ENCODE measurements around the gene RAMP3.

The RAMP3 gene

GRCh38 chr7:45138433-45139267 is 18.9 kb upstream of the RAMP3 start:
- no peak for TF ChIP-seq ZBTB7A (IDR thresholded peaks at IDR 0.05; ENCODE audit: low read depth)
- TF ChIP-seq EP300 (IDR thresholded peaks at IDR 0.05; ENCODE audit: borderline replicate concordance), result no peak
- no peak for TF ChIP-seq CEBPB (IDR thresholded peaks at IDR 0.05)
- no peak for TF ChIP-seq TAF1 (IDR thresholded peaks at IDR 0.05; ENCODE audit: low read depth)
- TF ChIP-seq RAD21 (IDR thresholded peaks at IDR 0.05; ENCODE audit: low read depth), result no peak
- no peak for TF ChIP-seq TCF12 (IDR thresholded peaks at IDR 0.05; ENCODE audit: low read depth)
- TF ChIP-seq YY1 (IDR thresholded peaks at IDR 0.05; ENCODE audit: low read depth), result no peak
- TF ChIP-seq EGR1 (IDR thresholded peaks at IDR 0.05), result no peak
- no peak for TF ChIP-seq MAX (IDR thresholded peaks at IDR 0.05)
- no peak for TF ChIP-seq NFIC (IDR thresholded peaks at IDR 0.05)
- no peak for TF ChIP-seq REST (IDR thresholded peaks at IDR 0.05; ENCODE audit: low read depth)
- no peak for TF ChIP-seq USF1 (IDR thresholded peaks at IDR 0.05)
- TF ChIP-seq CREB1 (IDR thresholded peaks at IDR 0.05; ENCODE audit: low read depth), result no peak
- TF ChIP-seq FOXM1 (IDR thresholded peaks at IDR 0.05; ENCODE audit: borderline replicate concordance, low read depth), result no peak
- no peak for TF ChIP-seq TEAD4 (IDR thresholded peaks at IDR 0.05)

- TF ChIP-seq REST (IDR thresholded peaks at IDR 0.05; ENCODE audit: low read depth), result no peak
- TF ChIP-seq TEAD4 (IDR thresholded peaks at IDR 0.05), result no peak
- TF ChIP-seq ZBTB7A (IDR thresholded peaks at IDR 0.05; ENCODE audit: low read depth), result no peak
- TF ChIP-seq RAD21 (IDR thresholded peaks at IDR 0.05; ENCODE audit: low read depth), result no peak
- no peak for TF ChIP-seq EGR1 (IDR thresholded peaks at IDR 0.05)
- TF ChIP-seq YY1 (IDR thresholded peaks at IDR 0.05; ENCODE audit: low read depth), result no peak
- no peak for TF ChIP-seq FOXM1 (IDR thresholded peaks at IDR 0.05; ENCODE audit: borderline replicate concordance, low read depth)
- TF ChIP-seq NFIC (IDR thresholded peaks at IDR 0.05), result no peak
- TF ChIP-seq EP300 (IDR thresholded peaks at IDR 0.05; ENCODE audit: borderline replicate concordance), result no peak
- no peak for TF ChIP-seq TAF1 (IDR thresholded peaks at IDR 0.05; ENCODE audit: low read depth)
- no peak for TF ChIP-seq CEBPB (IDR thresholded peaks at IDR 0.05)
- TF ChIP-seq TCF12 (IDR thresholded peaks at IDR 0.05; ENCODE audit: low read depth), result no peak
- TF ChIP-seq MAX (IDR thresholded peaks at IDR 0.05), result no peak
- TF ChIP-seq CREB1 (IDR thresholded peaks at IDR 0.05; ENCODE audit: low read depth), result no peak
- TF ChIP-seq USF1 (IDR thresholded peaks at IDR 0.05), result no peak
These were observed 16.8 kb upstream of the RAMP3 start for GRCh38 chr7:45140827-45141226.

GRCh38 chr7:45143616-45144015 is 14.0 kb upstream of the RAMP3 start:
- no peak for TF ChIP-seq FOXM1 (IDR thresholded peaks at IDR 0.05; ENCODE audit: borderline replicate concordance, low read depth)
- TF ChIP-seq RAD21 (IDR thresholded peaks at IDR 0.05; ENCODE audit: low read depth), result no peak
- TF ChIP-seq NFIC (IDR thresholded peaks at IDR 0.05), result no peak
- TF ChIP-seq YY1 (IDR thresholded peaks at IDR 0.05; ENCODE audit: low read depth), result no peak
- no peak for TF ChIP-seq MAX (IDR thresholded peaks at IDR 0.05)
- no peak for TF ChIP-seq TAF1 (IDR thresholded peaks at IDR 0.05; ENCODE audit: low read depth)
- no peak for TF ChIP-seq TCF12 (IDR thresholded peaks at IDR 0.05; ENCODE audit: low read depth)
- TF ChIP-seq CREB1 (IDR thresholded peaks at IDR 0.05; ENCODE audit: low read depth), result no peak
- TF ChIP-seq TEAD4 (IDR thresholded peaks at IDR 0.05), result no peak
- TF ChIP-seq ZBTB7A (IDR thresholded peaks at IDR 0.05; ENCODE audit: low read depth), result no peak
- TF ChIP-seq REST (IDR thresholded peaks at IDR 0.05; ENCODE audit: low read depth), result no peak
- no peak for TF ChIP-seq EP300 (IDR thresholded peaks at IDR 0.05; ENCODE audit: borderline replicate concordance)
- no peak for TF ChIP-seq EGR1 (IDR thresholded peaks at IDR 0.05)
